ENCODE measurements around the gene KLHDC7B. TPM values are rescaled to one million over a fixed set of nuclear protein-coding genes. Genes with fewer than 3 reads are reported as not detected.
A peak's percentile ranks its signal among the peaks of the same experiment; 100 is the strongest.
"Not testable (repeated sequence)": the region's sequence is repeated elsewhere in the genome, so short reads cannot be mapped to it uniquely, and the experiment has no call there.

The KLHDC7B gene
- total RNA-seq, 1 donor from 2014 or later, result 0.07 TPM

DNA sequence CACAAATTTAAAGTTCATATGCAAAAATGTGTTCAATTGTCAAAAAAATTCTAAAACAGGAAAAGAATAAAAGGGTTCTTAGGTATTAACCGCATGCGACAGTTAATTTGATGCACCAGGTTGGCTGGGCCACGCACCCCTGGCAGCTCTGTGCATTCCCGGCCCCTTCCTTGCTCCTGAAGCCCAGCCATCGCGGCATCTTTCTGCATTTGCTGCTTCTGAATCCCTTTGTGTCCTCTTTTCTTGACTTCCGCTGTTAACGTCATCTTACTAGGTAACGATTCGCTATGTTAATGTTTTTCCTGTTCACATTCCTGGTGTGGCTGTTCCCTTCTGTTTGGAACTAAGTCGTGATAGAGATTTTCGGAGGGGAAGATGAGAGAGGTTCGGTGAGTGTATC, 7.9 kb upstream of the KLHDC7B start:
- peaks cover 26% of the 10 kb centered on the region for H3K4me1 Mint-ChIP-seq
- no peak for DNase-seq (ENCODE audit: low spot score in 2 of 2, unreplicated experiment in 2 of 2)

DNA sequence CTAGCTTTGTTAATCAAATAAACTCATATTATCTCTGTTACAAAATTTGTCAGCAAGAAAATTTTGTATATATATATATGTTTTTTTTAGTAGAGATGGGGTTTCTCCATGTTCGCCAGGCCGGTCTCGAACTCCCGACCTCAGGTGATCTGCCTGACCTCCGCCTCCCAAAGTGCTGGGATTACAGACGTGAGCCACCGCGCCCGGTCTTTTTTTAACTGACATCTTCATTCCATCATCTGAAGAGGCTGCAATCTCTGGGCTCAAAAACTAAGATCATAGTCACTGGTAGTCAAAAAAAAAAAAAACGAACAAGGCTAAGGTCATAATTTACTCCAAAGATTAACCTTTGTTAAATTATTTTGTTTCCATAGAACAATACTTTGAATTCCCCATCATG, 5.3 kb upstream of the KLHDC7B start:
- Mint-ChIP-seq H3K27ac (no peak overlapping the region), H3K36me3 (no peaks in the 10 kb centered on the region), H3K4me1 (peaks cover 15% of the 10 kb centered on the region), H3K9me3 (no peaks in the 10 kb centered on the region), H3K4me3 (no peak overlapping the region), H3K27me3 (ENCODE audit: low read depth) (no peaks in the 10 kb centered on the region)
- TF ChIP-seq, protein P1, sequence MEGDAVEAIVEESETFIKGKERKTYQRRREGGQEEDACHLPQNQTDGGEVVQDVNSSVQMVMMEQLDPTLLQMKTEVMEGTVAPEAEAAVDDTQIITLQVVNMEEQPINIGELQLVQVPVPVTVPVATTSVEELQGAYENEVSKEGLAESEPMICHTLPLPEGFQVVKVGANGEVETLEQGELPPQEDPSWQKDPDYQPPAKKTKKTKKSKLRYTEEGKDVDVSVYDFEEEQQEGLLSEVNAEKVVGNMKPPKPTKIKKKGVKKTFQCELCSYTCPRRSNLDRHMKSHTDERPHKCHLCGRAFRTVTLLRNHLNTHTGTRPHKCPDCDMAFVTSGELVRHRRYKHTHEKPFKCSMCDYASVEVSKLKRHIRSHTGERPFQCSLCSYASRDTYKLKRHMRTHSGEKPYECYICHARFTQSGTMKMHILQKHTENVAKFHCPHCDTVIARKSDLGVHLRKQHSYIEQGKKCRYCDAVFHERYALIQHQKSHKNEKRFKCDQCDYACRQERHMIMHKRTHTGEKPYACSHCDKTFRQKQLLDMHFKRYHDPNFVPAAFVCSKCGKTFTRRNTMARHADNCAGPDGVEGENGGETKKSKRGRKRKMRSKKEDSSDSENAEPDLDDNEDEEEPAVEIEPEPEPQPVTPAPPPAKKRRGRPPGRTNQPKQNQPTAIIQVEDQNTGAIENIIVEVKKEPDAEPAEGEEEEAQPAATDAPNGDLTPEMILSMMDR (IDR thresholded peaks at IDR 0.05; ENCODE audit: unreplicated experiment), result no peak
- no peak for DNase-seq (ENCODE audit: low spot score in 2 of 2, unreplicated experiment in 2 of 2)

More for the DNA sequence above, 7.9 kb upstream of the KLHDC7B start:
- Mint-ChIP-seq H3K4me3 (no peak overlapping the region), H3K9me3 (no peaks in the 10 kb centered on the region), H3K27me3 (ENCODE audit: low read depth) (peaks cover 4% of the 10 kb centered on the region), H3K27ac (no peak overlapping the region), H3K36me3 (no peaks in the 10 kb centered on the region)
- TF ChIP-seq, protein P1 (IDR thresholded peaks at IDR 0.05; ENCODE audit: unreplicated experiment), result no peak

GRCh38 chr22:50541667-50542026, 4.1 kb upstream of the KLHDC7B start:
- not testable (repeated sequence) for H3K27me3 Mint-ChIP-seq (ENCODE audit: low read depth); H3K36me3 Mint-ChIP-seq; DNase-seq (ENCODE audit: low spot score in 2 of 2, unreplicated experiment in 2 of 2)

GRCh38 chr22:50542416-50542927, 3.2 kb upstream of the KLHDC7B start:
- H3K36me3 Mint-ChIP-seq, result no peaks in the 10 kb centered on the region
- H3K27ac Mint-ChIP-seq, result no peak overlapping the region
- H3K4me1 Mint-ChIP-seq, result peaks cover 19% of the 10 kb centered on the region
- DNase-seq (ENCODE audit: low spot score in 2 of 2, unreplicated experiment in 2 of 2), result no peak
- H3K27me3 Mint-ChIP-seq (ENCODE audit: low read depth), result no peaks in the 10 kb centered on the region
- TF ChIP-seq, protein P1 (IDR thresholded peaks at IDR 0.05; ENCODE audit: unreplicated experiment), result no peak
- no peak overlapping the region for H3K4me3 Mint-ChIP-seq
- no peaks in the 10 kb centered on the region for H3K9me3 Mint-ChIP-seq

More at GRCh38 chr22:50541667-50542026, 4.1 kb upstream of the KLHDC7B start:
- H3K27ac Mint-ChIP-seq, H3K9me3 Mint-ChIP-seq, H3K4me3 Mint-ChIP-seq: not testable (repeated sequence)
- peaks cover 19% of the 10 kb centered on the region for H3K4me1 Mint-ChIP-seq

- Mint-ChIP-seq H3K4me1 (peaks cover 17% of the 10 kb centered on the region), H3K9me3 (no peaks in the 10 kb centered on the region), H3K4me3 (peak overlapping the region; percentile 41), H3K27me3 (ENCODE audit: low read depth) (no peaks in the 10 kb centered on the region), H3K36me3 (no peaks in the 10 kb centered on the region), H3K27ac (peak overlapping the region; percentile 34)
- TF ChIP-seq, protein P1 (IDR thresholded peaks at IDR 0.05; ENCODE audit: unreplicated experiment), result peak; percentile 47
- DNase-seq (ENCODE audit: low spot score in 2 of 2, unreplicated experiment in 2 of 2), result peak in 1 of 2 experiments; percentile 84
Observed at GRCh38 chr22:50544078-50544745, 1.5 kb upstream of the KLHDC7B start.

GRCh38 chr22:50544746-50545253, 899 bp upstream of the KLHDC7B start:
- Mint-ChIP-seq H3K4me3 (no peak overlapping the region), H3K9me3 (no peaks in the 10 kb centered on the region), H3K27ac (no peak overlapping the region), H3K27me3 (ENCODE audit: low read depth) (no peaks in the 10 kb centered on the region), H3K36me3 (no peaks in the 10 kb centered on the region), H3K4me1 (peaks cover 12% of the 10 kb centered on the region)
- TF ChIP-seq, protein P1 (IDR thresholded peaks at IDR 0.05; ENCODE audit: unreplicated experiment), result no peak
- no peak for DNase-seq (ENCODE audit: low spot score in 2 of 2, unreplicated experiment in 2 of 2)

All from mesothelial cell of epicardium (in vitro differentiated cells).